NCI-H748 treated with DMSO at 0.1 percent for 48 hours (cell line): ENCODE data around the gene PDLIM1.

Source experiments
- DNase-seq: peaks from one replicate; lab custom pipeline; 2025; lab: John Stamatoyannopoulos, UW

Gene PDLIM1

GRCh38 chr10:95290461-95291364 lies at the start of gene PDLIM1:
Gene PDLIM1, minus strand, starts transcription at chr10:95291003. Its CDS starts 88 bp downstream, at chr10:95290915.
- DNase-seq, result no peak

GRCh38 chr10:95339863-95340262 lies 49.1 kb upstream of the PDLIM1 start:
- no peak for DNase-seq

- DNase-seq, result no peak
Observed at GRCh38 chr10:95337423-95338160, 46.8 kb upstream of the PDLIM1 start.

- no peak for DNase-seq
Observed at GRCh38 chr10:95336702-95337101, 45.9 kb upstream of the PDLIM1 start.

GRCh38 chr10:95335933-95336699 lies 45.3 kb upstream of the PDLIM1 start:
- no peak for DNase-seq

GRCh38 chr10:95334805-95335144 lies 44.0 kb upstream of the PDLIM1 start:
- no peak for DNase-seq

GRCh38 chr10:95333997-95334804 lies 43.4 kb upstream of the PDLIM1 start:
- DNase-seq, result no peak

- DNase-seq, result no peak
Observed at GRCh38 chr10:95332666-95333249, 42.0 kb upstream of the PDLIM1 start.

GRCh38 chr10:95331596-95332130 lies 40.9 kb upstream of the PDLIM1 start:
- no peak for DNase-seq

GRCh38 chr10:95330966-95331453 lies 40.2 kb upstream of the PDLIM1 start:
- DNase-seq, result no peak

- no peak for DNase-seq
Observed at GRCh38 chr10:95329296-95329695, 38.5 kb upstream of the PDLIM1 start.

- no peak for DNase-seq
Observed at GRCh38 chr10:95328013-95328412, 37.2 kb upstream of the PDLIM1 start.

GRCh38 chr10:95327367-95327766 lies 36.6 kb upstream of the PDLIM1 start:
- no peak for DNase-seq

GRCh38 chr10:95326396-95326795 lies 35.6 kb upstream of the PDLIM1 start:
- DNase-seq, result no peak

- DNase-seq, result no peak
Observed at GRCh38 chr10:95325863-95326262, 35.1 kb upstream of the PDLIM1 start.

- no peak for DNase-seq
Observed at GRCh38 chr10:95324436-95325268, 33.8 kb upstream of the PDLIM1 start.

GRCh38 chr10:95321554-95322301 lies 30.9 kb upstream of the PDLIM1 start:
- no peak for DNase-seq

- no peak for DNase-seq
Observed at GRCh38 chr10:95319239-95319638, 28.4 kb upstream of the PDLIM1 start.

- no peak for DNase-seq
Observed at GRCh38 chr10:95315509-95315908, 24.7 kb upstream of the PDLIM1 start.
